ENCODE measurements around the gene RASA4.
"Not testable (repeated sequence)": the region's sequence is repeated elsewhere in the genome, so short reads cannot be mapped to it uniquely, and the experiment has no call there.

RASA4 gene

DNA sequence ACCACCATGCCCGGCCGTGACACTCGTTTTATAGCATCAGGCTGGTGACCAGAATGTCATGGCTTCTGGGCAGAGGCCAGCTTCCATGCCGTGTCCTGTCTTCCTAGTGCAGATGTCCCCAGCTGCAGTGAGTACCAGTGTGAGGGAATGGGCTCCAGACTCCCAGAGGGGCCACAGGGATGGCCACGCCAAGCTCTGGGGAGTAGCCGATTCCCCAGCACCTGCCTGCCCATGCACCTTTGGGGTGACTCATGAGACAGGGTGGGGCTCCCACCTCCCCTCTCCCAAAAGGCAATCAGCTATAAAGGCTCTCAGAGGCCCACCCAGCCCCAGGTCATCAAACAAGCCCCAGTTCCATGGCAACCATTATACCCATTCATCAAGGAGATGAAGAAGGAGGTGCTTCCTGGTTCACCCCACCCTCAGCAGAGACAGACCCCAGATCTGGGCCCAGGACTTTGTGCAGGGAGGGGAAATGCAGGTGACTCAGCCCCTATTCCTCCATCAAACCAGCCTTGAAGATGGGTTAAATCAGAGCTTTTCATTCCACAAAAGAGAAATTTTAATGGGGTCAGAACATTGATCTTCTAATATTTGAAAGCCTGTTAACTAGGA, 65.6 kb downstream of the RASA4 start, which contains the start of gene SPDYE2:
TSS of gene SPDYE2 (plus strand) at position 419 of the 615 bp plus-strand sequence. CDS start 2,030 bp downstream, outside the sequence.
- not testable (repeated sequence) for DNase-seq (ENCODE audit: insufficient read length, low spot score)

DNA sequence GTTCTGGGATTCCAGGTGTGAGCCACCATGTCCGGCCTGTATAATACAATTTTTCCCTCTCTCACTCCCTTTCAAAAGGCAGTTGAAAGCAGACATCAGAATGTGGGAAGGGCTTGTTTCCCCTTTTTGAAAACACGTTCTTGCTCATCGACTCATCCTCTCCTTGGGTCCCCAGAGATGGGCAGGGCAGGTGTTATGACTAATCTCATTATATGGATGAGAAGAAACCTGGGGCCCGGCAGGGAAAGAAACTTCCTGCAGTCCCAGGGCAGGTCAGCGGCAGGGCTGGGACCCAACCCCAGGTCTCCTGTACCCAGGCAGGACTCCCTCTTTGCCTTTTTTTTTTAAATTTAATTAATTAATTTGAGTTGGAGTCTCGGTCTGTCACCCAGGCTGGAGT, 70.2 kb downstream of the RASA4 start:
- DNase-seq (ENCODE audit: insufficient read length, low spot score); FAIRE-seq: not testable (repeated sequence)

More for the DNA sequence above, 65.6 kb downstream of the RASA4 start, which contains the start of gene SPDYE2:
- FAIRE-seq, result not testable (repeated sequence)

GRCh38 chr7:102545288-102545687, 71.3 kb downstream of the RASA4 start:
- DNase-seq (ENCODE audit: insufficient read length, low spot score); FAIRE-seq: not testable (repeated sequence)

GRCh38 chr7:102544372-102544771, 72.2 kb downstream of the RASA4 start:
- not testable (repeated sequence) for FAIRE-seq; DNase-seq (ENCODE audit: insufficient read length, low spot score)

- DNase-seq (ENCODE audit: insufficient read length, low spot score); FAIRE-seq: not testable (repeated sequence)
These were observed 73.0 kb downstream of the RASA4 start, which contains the start of gene UPK3BL2 for GRCh38 chr7:102543596-102543995. TSS of gene UPK3BL2 (minus strand) at chr7:102543696. CDS start at chr7:102543636, 60 bp downstream.

DNA sequence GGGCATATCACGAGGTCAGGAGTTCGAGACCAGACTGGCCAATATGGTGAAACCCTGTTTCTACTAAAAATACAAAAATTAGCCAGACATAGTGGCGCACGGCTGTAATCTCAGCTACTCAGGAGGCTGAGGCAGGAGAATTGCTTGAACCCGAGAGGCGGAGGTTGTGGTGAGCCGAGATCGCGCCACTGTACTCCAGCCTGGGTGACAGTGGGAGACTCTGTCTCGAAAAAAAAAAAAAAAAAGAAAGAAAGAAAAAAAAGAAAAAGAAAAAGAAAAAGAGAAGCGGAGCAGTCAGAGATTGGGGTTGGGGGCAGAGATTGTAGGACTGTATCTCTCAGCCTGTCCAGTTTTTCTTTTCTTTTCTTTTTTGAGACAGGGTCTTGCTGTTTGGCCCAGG, 73.8 kb downstream of the RASA4 start:
- not testable (repeated sequence) for FAIRE-seq; DNase-seq (ENCODE audit: insufficient read length, low spot score)

- not testable (repeated sequence) for FAIRE-seq; DNase-seq (ENCODE audit: insufficient read length, low spot score)
These were observed 74.5 kb downstream of the RASA4 start for GRCh38 chr7:102542083-102542482.

DNA sequence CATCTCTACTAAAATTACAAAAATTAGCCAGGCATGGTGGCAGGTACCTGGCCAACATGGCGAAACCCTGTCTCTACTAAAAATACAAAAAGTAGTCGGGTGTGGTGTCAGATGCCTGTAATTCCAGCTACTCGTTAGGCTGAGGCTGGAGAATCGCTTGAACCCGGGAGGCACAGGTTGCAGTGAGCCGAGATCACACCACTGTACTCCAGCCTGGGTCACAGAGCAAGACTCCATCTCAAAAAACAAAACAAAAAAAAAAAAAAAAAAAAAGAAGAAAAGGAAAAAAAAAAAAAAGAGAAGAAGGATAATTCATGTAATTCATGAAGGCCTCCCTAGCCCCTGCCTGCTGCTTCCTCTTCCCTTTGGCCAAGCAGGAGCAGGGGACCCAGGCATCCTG, 76.0 kb downstream of the RASA4 start:
- not testable (repeated sequence) for FAIRE-seq; DNase-seq (ENCODE audit: insufficient read length, low spot score)

- not testable (repeated sequence) for DNase-seq (ENCODE audit: insufficient read length, low spot score); FAIRE-seq
These were observed 81.4 kb downstream of the RASA4 start for GRCh38 chr7:102535062-102535615.

GRCh38 chr7:102532127-102532526, 84.4 kb downstream of the RASA4 start:
- DNase-seq (ENCODE audit: insufficient read length, low spot score); FAIRE-seq: not testable (repeated sequence)

DNA sequence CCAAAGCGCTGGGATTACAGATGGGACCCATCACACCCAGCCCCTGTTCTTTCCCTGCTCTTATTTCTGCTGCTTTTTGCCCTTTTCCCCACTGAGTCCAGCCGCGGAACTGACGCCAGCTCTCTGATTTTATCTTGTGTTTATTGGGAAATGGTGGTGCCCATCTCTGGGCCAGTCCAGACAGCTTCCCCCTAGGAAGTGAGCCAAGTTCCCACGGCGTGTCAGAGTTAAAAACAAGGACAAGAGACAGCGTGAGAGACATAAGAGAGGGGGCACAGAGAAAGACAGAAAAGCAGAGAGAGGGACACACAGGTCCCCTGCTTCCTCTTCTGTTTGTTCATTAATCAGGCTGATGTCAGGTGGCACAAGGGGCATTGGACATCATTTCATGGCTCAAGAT, 85.0 kb downstream of the RASA4 start:
- not testable (repeated sequence) for DNase-seq (ENCODE audit: insufficient read length, low spot score); FAIRE-seq

DNA sequence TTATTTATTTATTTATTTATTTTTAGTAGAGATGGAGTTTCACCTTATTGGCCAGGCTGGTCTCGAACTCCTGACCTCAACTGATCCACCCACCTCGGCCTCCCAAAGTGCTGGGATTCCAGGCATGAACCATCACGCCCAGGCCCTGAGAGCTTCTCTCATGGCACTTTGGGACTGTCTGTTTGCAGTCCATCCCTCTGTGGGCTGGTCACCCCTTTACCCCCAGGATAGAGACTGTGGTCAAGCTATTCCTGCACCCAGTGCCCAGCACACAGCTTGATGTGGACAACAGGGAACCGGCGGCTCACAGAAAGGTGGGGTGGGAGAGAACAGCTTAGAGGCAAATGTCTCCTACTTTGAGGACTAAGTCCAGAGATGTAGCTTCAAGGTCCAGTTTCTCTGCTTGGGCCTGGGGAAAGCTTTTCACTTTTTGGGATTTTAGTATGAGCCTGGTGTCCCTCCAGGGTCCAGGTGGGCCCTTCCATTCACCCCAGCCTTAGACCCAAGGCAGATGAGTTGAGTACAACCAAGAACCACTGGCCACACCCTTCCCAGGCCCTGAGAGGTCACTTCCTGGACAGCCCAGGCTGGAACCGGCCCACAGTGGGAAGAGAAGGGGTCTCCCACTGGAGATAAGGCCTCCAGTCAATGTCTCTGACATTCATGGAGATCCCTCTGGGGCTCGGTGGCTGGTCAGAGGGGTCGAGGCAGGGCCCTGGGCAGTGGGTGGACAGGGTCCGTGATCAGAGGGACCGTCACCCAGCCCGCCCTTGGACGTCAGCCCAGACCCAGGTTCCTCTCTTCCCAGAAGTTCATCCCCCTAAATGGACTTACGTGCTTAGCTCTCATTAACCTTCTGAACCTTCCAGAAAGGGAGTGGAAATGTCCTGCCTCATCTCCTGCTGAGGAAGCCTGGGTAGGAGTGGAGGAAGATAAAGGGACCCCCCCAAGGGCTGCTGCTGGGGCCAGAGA, 88.4 kb downstream of the RASA4 start:
- DNase-seq (ENCODE audit: insufficient read length, low spot score); FAIRE-seq: not testable (repeated sequence)

DNA sequence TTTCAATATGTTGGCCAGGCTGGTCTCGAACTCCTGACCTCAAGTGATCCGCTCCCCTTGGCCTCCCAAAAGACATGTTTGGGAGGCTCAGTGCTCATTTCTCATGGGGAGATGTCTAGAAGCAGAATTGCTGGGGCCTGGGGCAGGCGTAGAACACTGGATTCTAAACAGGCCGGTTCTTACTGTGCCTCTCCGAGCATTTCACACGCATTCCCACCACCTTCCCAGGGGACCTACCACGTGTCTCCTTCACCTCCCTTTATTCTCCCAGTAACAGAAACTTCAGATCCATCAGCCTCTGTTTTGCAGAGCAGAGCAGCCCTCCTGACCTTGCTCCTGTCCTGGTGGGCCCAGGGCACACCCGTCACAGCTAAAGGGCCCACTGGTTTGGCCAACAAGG, 89.4 kb downstream of the RASA4 start:
- DNase-seq (ENCODE audit: insufficient read length, low spot score); FAIRE-seq: not testable (repeated sequence)

- DNase-seq (ENCODE audit: insufficient read length, low spot score); FAIRE-seq: not testable (repeated sequence)
These were observed 91.8 kb downstream of the RASA4 start for GRCh38 chr7:102524803-102525202.

Data from H54 (cell line).